Vagina (tissue), 2 donors: ENCODE data around the gene PTPN6. TPM values are rescaled to one million over a fixed set of nuclear protein-coding genes. Genes with fewer than 3 reads are reported as not detected.
A peak's percentile ranks its signal among the peaks of the same experiment; 100 is the strongest.

Experiments used
- DNase-seq, 2 donors: peaks; one replicate each; pipeline ENCODE4 v3.0.0-alpha.2; 2017; ENCODE audit errors: extremely low spot score in 2 of 2
- H3K27ac ChIP-seq: fragments of 200-600 bp; sonication (generic); one replicate; pipeline ENCODE4 v1.5.1; 2019
- H3K27me3 ChIP-seq: fragments of 200-600 bp; sonication (generic); one replicate; pipeline ENCODE4 v1.5.1; 2019
- H3K36me3 ChIP-seq, 2 donors: fragments of 200-600 bp; sonication (generic); one replicate each; pipeline ENCODE4 v1.5.1; 2017 to 2019
- H3K4me1 ChIP-seq: fragments of 200-600 bp; sonication (generic); one replicate; pipeline ENCODE4 v1.5.1; 2019
- H3K4me3 ChIP-seq, 2 donors: fragments of 200-600 bp; sonication (generic); 1 replicate in 1 of 2; 2 replicates in 1 of 2; pipeline ENCODE4 v1.5.1; 2016 to 2019
- H3K9me3 ChIP-seq: fragments of 200-600 bp; sonication (generic); one replicate; pipeline ENCODE4 v1.5.1; 2019
- POLR2A ChIP-seq, 2 donors: fragments of 450-650 bp; IDR thresholded peaks; one replicate each; pipeline ENCODE4 v1.6.1; 2017; ENCODE audit warnings: antibody characterized with exemption in 2 of 2, mild to moderate bottlenecking in 2 of 2, moderate library complexity in 2 of 2
- POLR2AphosphoS5 ChIP-seq, 2 donors: sonication (generic); formaldehyde crosslinking; IDR thresholded peaks; one replicate each; pipeline ENCODE4 v1.9.0; 2017; ENCODE audit warnings: antibody characterized with exemption in 2 of 2, mild to moderate bottlenecking in 2 of 2, low read depth in 1 of 2; ENCODE audit not compliant: insufficient read depth in 1 of 2
- intact Hi-C: fragments of 100-400 bp; cut with DNase I; formaldehyde crosslinking; loops from one replicate; pipeline ENCODE4 v1.15.1; 2023
- total RNA-seq: library from RNA; depleted of rRNA; stranded (reverse); fragments of >200 nt; gene quantifications from one replicate; pipeline ENCODE4 v1.2.3, GENCODE V29; 2016
- TF ChIP-seq, protein P1 (sequence below), 3 experiments: fragments of 450-650 bp in 2 of 3; fragments of 200-600 bp in 1 of 3; sonication (generic) in 1 of 3; IDR thresholded peaks; one replicate each; pipeline ENCODE4 v1.5.1; 2017 to 2019; ENCODE audit warnings: antibody characterized with exemption in 3 of 3, mild to moderate bottlenecking in 2 of 3, moderate library complexity in 2 of 3

Gene PTPN6
- total RNA-seq, 1 donor from 2014 or later = 17.4 TPM

DNA sequence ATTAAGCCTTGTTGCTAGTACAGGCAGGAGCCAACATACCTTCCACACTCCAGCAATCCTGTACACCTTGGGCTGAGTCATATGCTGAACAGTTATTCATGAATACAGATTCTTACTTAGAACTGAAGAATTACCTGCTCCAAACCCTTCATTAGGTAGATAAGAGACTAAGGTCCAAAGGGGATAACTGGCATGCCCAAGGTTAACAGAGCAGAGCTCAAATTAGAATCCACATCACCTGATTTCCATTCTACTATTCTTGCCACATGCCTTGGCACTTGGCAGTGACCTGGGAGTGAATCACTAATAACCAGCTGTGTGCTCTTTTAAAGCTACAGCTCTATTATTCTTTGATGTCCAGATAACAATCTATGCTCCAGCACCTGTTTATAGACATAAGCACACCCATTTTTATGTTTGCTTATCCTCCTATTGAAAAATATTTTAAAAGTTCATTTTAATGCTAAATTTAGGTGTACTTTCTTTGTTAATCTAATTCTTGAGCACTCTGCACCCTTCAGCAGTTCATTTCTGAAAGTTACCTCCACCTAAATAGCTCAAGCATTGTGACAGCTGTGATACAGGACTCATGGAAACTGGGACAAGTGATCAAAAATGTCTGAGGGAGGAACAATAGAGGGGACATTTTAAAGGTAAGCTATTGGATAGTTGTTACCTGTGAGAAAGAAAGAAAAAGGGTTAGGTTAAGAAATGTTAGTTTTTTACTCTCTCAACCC, 47.7 kb downstream of the PTPN6 start:
- no peak overlapping the region for H3K4me3 ChIP-seq
- no peaks in the 10 kb centered on the region for H3K27me3 ChIP-seq
- no peak for DNase-seq
- peaks cover 9% of the 10 kb centered on the region for H3K4me1 ChIP-seq
- intact Hi-C loops = no loop called here
- H3K36me3 ChIP-seq = no peaks in the 10 kb centered on the region
- no peak overlapping the region for H3K27ac ChIP-seq
- TF ChIP-seq POLR2AphosphoS5 (IDR thresholded peaks at IDR 0.05; ENCODE audit: insufficient read depth in 1 of 2, low read depth in 1 of 2) (peak in 1 of 2 donors; percentile 41), POLR2A (IDR thresholded peaks at IDR 0.05) (no peak)
- TF ChIP-seq, protein P1, sequence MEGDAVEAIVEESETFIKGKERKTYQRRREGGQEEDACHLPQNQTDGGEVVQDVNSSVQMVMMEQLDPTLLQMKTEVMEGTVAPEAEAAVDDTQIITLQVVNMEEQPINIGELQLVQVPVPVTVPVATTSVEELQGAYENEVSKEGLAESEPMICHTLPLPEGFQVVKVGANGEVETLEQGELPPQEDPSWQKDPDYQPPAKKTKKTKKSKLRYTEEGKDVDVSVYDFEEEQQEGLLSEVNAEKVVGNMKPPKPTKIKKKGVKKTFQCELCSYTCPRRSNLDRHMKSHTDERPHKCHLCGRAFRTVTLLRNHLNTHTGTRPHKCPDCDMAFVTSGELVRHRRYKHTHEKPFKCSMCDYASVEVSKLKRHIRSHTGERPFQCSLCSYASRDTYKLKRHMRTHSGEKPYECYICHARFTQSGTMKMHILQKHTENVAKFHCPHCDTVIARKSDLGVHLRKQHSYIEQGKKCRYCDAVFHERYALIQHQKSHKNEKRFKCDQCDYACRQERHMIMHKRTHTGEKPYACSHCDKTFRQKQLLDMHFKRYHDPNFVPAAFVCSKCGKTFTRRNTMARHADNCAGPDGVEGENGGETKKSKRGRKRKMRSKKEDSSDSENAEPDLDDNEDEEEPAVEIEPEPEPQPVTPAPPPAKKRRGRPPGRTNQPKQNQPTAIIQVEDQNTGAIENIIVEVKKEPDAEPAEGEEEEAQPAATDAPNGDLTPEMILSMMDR (IDR thresholded peaks at IDR 0.05) = no peak
- H3K9me3 ChIP-seq = no peaks in the 10 kb centered on the region

DNA sequence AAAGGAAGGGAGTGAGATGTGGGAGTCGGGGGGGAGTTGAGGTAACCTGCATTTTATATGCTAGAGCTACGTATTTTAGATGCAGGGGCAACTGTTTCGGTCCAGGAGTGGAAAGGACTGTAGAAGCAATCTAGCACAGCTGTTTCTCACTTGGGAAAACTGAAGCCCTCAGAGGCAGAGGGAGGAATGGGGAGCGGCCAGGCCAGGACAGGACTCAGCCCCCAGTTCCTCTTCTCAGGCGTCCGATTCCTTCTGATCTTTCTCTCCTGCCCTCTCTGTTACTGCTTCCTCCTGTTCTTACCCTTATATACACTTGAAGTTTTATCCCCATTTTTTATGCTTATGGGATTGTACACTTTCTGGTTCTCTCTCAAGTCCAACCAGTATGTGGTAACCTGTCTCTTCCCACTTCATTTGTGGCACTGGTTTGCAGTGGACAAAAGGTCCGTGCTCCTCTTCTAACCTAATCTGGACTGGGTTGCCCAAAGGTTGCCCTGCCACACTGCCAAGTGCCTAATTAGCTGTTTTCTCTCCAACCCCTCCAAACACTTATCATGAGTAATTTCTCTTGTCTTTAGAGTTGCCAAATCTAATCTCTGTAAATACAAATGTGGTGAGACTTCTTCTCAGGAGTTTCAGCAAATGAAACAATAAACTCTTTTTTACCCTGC, 50.9 kb downstream of the PTPN6 start:
- no peak for DNase-seq
- H3K27me3 ChIP-seq = no peaks in the 10 kb centered on the region
- no peak overlapping the region for H3K4me3 ChIP-seq
- no peak overlapping the region for H3K27ac ChIP-seq
- H3K4me1 ChIP-seq = no peaks in the 10 kb centered on the region
- TF ChIP-seq POLR2A (IDR thresholded peaks at IDR 0.05) (no peak), POLR2AphosphoS5 (IDR thresholded peaks at IDR 0.05; ENCODE audit: insufficient read depth in 1 of 2, low read depth in 1 of 2) (no peak)
- TF ChIP-seq, protein P1 (IDR thresholded peaks at IDR 0.05) = no peak
- intact Hi-C loops = no loop called here
- no peaks in the 10 kb centered on the region for H3K36me3 ChIP-seq
- no peaks in the 10 kb centered on the region for H3K9me3 ChIP-seq

DNA sequence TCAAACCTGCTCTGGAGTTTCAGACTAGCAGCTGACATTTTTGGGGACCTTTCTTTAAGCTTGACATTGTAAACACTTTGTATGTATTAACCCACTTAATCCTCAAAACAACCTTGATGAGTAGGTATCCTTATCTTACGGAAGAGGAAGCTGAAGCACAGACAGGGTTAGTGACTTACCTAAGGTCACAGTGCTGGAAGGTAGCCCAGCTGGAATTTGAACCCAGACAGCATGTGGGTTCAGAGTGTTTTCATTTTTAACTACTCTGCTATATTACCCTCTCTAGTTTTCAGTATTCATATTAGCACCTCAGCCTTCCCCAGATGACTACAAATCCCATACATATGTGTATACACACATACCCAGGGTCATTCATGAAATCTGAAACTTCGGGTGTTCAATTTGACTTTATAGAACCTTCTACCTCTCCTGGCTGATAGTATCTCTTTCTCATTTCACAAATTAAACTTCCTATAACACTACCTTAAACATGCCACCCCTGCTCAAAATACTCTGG, 53.2 kb downstream of the PTPN6 start:
- no peak for DNase-seq
- intact Hi-C loops = no loop called here
- no peaks in the 10 kb centered on the region for H3K9me3 ChIP-seq
- TF ChIP-seq, protein P1 (IDR thresholded peaks at IDR 0.05) = no peak
- TF ChIP-seq POLR2A (IDR thresholded peaks at IDR 0.05) (no peak), POLR2AphosphoS5 (IDR thresholded peaks at IDR 0.05; ENCODE audit: insufficient read depth in 1 of 2, low read depth in 1 of 2) (no peak)
- no peak overlapping the region for H3K27ac ChIP-seq
- no peaks in the 10 kb centered on the region for H3K27me3 ChIP-seq
- no peak overlapping the region for H3K4me3 ChIP-seq
- no peaks in the 10 kb centered on the region for H3K4me1 ChIP-seq
- H3K36me3 ChIP-seq = no peaks in the 10 kb centered on the region

DNA sequence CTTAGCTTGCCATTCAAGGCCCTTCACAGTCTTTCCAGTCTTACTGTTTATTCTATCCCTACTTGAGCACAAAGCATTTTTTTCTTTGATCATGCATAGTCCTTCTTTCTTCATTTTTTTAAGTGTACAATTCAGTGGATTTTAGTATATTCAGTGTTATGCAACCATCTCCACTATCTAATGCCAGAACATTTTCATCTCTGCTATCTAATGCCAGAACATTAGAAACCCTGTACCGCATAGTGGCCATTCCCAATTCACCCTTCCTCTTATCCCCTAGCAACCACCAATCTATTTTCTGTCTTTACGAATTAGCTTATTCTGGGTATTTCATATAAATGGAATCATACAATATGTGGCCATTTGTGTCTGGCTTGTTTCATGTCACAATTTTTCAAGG, 53.7 kb downstream of the PTPN6 start:
- TF ChIP-seq POLR2AphosphoS5 (IDR thresholded peaks at IDR 0.05; ENCODE audit: insufficient read depth in 1 of 2, low read depth in 1 of 2) (no peak), POLR2A (IDR thresholded peaks at IDR 0.05) (no peak)
- TF ChIP-seq, protein P1 (IDR thresholded peaks at IDR 0.05) = no peak

DNA sequence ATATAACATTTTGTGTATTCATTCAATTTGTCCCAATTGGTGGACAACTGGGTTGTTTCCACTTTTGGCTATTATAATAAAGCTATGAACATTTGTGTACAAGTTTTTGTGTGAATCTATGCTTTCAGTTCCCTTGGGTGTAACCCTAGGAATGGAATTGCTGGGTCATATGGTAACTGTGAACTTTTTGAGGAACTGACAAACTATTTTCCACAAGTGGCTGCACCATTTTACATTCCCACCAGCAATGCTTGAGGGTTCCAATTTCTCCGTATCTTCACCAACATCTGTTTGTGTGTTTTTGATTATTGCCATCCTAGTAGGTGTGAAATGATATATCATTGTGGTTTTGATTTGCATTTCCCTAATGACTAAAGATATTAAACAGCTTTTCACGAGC, 54.2 kb downstream of the PTPN6 start:
- no peaks in the 10 kb centered on the region for H3K27me3 ChIP-seq
- H3K36me3 ChIP-seq = no peaks in the 10 kb centered on the region
- DNase-seq = no peak
- intact Hi-C loops = no loop called here
- H3K4me3 ChIP-seq = no peak overlapping the region
- H3K4me1 ChIP-seq = no peaks in the 10 kb centered on the region
- H3K27ac ChIP-seq = no peak overlapping the region
- no peaks in the 10 kb centered on the region for H3K9me3 ChIP-seq
- TF ChIP-seq POLR2A (IDR thresholded peaks at IDR 0.05) (no peak), POLR2AphosphoS5 (IDR thresholded peaks at IDR 0.05; ENCODE audit: insufficient read depth in 1 of 2, low read depth in 1 of 2) (no peak)
- TF ChIP-seq, protein P1 (IDR thresholded peaks at IDR 0.05) = no peak

More for the DNA sequence above, 53.7 kb downstream of the PTPN6 start:
- intact Hi-C loops = no loop called here
- Histone ChIP-seq H3K36me3 (no peaks in the 10 kb centered on the region), H3K27me3 (no peaks in the 10 kb centered on the region), H3K4me1 (no peaks in the 10 kb centered on the region), H3K9me3 (no peaks in the 10 kb centered on the region), H3K4me3 (no peak overlapping the region), H3K27ac (no peak overlapping the region)
- DNase-seq = no peak
